Hypothalamus (tissue), 51 donors: ENCODE data around the gene SAC3D1.
"Not testable (repeated sequence)": the region's sequence is repeated elsewhere in the genome, so short reads cannot be mapped to it uniquely, and the experiment has no call there.

Source experiments
- DNase-seq, 51 donors: peaks; one replicate each; lab custom pipeline; 2025; lab: John Stamatoyannopoulos, UW

The SAC3D1 gene

DNA sequence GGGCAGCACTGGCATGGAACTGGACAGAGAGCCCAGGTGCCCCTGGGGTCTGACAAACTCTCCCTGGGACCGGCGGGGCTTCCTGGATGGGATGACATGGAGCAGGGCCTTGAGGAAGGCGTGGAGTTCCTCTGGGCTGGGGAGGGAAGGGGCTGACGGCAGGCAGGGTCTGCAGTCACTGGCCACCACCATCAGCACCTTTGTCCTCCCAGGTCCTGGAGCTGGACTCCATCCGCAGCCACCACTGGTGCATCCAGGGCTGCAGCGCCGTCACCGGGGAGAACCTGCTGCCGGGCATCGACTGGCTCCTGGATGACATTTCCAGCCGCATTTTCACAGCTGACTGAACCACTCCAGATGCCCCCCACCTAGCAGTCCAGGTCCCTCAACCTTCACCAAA lies 19.5 kb upstream of the SAC3D1 start:
- DNase-seq, result no peak

DNA sequence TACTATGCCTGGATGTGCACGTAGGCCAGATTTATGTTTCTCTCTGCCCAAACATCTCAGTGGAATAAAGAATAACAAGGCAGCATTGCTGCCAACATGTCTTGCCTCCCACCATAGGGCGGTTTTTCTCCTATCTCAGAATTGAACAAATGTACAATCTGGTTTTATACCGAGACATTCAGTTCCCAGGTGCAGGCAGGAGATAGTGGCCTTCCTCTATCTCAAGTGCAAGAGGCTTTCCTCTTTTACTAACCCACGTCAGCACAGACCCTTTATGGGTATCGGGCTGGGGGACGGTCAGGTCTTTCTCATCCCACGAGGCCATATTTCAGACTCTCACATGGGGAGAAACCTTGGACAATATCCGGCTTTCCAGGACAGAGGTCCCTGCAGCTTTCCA lies 17.5 kb upstream of the SAC3D1 start:
- DNase-seq, result not testable (repeated sequence)

DNA sequence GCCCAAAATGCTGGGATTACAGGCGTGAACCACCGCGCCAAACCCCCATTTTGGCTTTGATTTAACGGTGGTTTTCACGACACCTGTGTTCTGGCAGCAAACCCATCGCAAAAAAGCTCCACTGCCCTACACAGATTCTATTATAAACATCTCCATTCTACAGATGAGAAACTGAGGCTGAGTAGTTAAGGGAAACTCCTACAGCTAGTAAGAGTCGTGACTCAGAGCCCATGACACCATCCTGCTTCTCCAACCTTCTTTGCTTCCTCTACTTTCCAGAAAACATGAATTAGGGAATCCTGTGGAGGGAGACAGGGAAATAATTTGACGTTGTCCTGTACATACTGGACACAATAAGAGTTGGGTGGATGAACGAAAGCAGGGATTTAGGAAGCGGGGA lies 14.2 kb upstream of the SAC3D1 start:
- DNase-seq, result no peak

DNA sequence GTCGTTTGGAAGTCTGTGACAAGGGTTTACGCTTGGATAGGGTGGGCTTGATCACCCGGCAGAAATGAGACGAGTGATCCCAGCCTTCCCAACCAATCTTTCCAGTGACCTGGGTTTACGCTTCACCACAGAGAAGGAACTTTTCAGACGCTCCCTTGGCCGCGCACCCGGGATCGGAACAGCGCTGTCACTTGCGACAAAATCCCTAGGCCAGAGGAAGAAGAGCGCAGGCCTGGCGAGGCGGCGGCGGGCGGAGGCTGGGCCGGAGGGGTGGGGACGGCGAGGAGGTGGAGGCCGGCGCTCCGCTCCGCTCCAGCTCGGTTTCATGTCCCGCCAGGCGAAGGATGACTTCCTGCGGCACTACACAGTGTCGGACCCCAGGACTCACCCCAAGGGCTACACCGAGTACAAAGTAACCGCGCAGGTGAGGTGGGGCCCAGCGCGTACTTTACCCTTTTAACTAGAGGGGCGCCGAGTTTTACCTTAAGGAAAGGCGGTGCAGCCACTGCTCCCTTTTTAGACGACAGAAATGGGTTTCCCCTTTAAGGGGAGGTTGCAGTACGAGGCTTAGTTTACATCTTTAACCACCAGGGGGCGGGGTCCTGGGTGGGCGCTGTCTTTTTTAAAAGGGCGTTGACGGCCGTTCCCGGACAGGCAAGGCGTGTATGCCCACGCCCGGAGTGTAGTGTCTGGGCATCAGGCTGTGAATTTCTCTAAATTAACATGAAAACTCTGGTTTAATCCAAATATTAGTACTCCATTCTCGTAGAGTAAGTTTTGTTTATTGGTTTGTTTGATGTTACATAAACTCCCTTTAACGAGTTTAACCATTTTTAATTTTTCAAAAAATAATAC lies 13.6 kb upstream of the SAC3D1 start, which contains the start of gene SNX15:
SNX15 (plus strand) TSS at position 227 of the 855 bp plus-strand sequence; CDS start at position 326, 99 bp downstream.
- DNase-seq, result peak; percentile 57 to 98 (median 90)

DNA sequence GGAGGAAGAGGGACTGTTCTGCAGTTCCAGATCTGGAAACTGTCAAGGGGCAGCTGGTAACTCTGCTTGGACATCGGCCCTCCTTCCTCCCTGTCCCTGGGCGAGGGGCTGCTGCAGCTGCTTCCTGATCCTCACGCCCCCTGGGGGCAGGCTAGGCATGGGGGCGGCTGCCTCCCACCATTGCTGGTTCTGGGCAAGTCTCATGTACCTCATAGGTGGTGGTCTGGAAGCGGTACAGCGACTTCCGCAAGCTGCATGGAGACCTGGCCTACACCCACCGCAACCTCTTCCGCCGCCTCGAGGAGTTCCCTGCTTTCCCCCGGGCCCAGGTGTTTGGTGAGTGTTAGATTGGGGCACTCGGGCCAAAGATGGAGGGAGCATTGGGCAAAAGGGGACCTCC lies 8.8 kb upstream of the SAC3D1 start:
- DNase-seq, result no peak

DNA sequence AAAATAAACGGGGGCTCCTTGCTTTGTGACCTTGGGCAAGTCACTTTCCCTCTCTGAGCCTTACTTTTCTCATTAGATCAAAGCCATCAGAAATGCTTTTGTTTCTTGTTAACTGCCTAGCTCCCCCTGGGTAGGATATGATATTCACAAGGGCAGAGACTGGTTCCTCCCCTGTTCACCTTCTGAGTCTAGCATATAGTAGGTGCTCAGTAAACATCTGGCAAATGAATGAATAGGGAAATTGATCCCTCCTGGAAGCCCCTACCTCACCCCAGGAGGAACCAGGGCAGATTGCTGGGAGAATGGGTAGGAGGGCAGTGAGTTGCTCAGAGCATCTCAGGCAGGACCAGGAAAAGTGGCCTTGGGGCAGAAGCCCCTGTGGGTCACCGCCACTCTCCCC lies 6.6 kb upstream of the SAC3D1 start:
- no peak for DNase-seq

DNA sequence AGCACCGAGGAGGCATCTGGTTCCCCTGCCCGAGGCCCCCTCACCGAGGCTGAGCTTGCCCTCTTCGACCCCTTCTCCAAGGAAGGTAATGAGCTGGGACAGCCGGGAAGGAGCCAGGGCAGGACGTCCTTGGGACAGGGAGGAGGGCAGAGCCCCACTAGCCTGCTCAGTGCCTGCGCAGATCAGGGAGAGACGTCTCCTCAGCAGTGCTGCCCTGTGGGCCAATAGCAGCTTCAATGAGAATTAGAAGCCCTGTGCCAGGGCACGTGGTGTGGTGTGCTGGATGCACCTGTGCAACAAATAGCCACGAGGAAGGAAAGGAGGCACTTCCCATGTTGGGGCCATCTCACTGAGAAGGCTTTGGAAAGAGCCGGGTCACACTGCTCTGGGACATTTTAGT lies 5.4 kb upstream of the SAC3D1 start:
- no peak for DNase-seq

DNA sequence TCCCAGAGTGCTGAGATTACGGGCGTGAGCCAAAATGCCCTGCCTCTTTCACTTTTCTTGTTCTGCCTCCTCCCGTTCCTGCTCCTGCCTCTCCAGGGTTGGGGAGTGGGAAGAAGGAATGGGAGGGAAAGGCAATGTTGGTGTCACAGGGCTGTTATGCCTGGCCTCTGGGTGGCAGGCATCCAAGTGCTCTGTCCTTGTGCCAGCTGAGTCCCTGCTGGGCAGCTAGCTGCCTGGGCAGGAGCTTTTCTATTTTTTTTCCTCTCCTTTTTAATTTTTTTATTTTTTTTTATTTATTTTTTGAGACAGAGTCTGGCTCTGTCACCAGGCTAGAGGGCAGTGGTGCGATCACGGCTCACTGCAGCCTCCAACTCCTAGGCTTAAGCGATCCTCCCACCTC lies 4.1 kb upstream of the SAC3D1 start:
- peak in 42 of 51 donors; percentile 1 to 82 (median 48) for DNase-seq

DNA sequence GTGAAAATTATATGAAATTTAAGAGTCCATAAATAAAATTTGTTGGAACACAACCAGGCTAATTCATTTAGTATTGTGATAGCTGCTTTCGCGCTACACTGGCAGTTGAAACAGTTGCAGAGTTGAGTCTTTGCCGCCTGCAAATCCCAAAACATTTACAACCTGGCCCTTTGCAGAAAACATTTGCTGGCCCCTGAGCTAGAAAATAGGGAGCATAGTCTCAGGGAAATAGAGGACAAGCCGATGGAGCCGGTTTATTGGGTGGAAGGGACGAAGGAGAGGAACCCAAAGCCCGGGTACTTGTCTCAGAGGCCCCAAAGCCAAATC lies 527 bp upstream of the SAC3D1 start:
- no peak for DNase-seq

DNA sequence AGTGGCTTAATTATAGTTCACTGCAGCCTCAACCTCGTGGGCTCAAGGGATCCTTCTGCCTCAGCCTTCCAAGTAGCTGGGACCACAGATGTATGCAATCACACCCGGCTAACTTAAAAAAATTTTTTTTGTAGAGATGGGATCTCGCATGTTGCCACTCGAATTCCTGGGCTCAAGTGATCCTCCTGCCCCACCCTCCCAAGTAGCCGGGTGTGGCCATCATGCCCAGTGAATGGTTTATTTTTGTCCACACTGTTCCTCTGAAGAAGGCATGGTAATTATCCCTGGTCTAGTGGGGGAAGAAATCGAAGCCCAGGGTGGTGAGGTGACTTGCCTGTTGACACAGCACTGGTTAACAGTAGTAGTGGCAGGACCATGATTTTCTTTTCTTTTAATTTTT lies 1.9 kb downstream of the SAC3D1 start:
- DNase-seq, result no peak

DNA sequence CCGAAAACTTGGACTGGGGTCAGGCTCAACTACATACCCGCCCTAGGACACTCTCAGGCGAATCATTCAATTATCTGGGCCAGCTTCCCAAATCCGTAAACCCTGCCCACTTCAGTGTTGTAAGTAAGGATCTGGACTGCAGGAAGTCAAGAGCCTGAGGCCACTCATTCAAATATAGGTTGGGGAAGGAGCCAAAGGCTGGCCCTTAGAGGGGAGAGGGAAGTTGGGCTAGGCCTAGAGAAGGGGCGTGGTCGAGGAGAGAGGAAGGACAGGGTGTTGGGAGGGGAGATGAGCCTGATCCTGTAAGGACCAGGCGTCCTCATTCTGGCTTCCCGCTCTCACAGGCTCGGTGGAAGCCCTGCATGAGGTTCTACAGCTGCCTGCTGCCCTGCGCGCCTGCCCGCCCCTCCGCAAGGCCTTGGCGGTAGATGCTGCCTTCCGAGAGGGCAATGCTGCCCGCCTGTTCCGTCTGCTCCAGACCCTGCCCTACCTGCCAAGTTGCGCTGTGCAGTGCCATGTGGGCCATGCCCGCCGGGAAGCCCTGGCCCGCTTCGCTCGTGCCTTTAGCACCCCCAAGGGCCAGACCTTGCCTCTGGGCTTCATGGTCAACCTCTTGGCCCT lies 3.0 kb downstream of the SAC3D1 start:
- DNase-seq, result peak in 10 of 51 donors; percentile 2 to 23 (median 6)

DNA sequence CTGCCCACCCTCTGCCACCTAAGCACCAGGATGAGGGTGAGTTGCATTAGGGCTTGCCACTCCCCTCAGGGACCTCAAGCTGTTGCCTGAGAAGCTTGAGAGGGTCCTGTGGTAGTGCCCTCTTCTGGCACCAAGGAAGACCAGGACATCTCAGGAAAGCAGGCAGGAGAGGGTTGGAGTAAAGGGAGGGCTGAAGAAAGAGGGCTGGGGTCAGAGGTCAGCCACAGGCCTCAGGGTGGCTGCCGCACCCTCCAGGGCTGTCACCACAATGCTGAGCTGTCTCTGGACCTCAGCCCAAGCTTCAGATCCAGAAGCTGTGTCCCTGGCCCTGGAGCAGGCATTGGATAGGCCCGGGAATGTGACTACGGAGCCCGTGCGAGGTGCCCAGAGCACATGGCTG lies 4.1 kb downstream of the SAC3D1 start:
- no peak for DNase-seq

DNA sequence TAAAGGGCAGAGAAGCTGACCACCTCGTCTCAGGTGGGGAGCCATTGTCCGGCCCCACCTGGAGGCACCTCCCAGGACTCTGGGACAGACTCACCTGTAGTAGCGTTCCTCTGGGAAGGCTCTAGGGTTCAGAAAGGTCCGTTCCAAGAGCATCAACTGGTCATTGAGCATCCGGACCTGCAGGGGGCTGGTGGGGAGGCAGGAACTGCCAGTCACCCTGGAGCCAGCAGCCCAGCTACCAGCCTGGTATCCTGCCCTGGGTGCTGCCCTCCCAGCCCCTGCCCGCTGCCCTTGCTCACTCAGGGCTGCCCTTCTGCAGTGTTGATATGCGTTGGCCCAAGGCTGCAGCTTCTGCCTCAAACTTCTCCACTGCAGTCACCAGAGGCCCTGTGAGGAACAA lies 4.7 kb downstream of the SAC3D1 start:
- DNase-seq, result no peak

DNA sequence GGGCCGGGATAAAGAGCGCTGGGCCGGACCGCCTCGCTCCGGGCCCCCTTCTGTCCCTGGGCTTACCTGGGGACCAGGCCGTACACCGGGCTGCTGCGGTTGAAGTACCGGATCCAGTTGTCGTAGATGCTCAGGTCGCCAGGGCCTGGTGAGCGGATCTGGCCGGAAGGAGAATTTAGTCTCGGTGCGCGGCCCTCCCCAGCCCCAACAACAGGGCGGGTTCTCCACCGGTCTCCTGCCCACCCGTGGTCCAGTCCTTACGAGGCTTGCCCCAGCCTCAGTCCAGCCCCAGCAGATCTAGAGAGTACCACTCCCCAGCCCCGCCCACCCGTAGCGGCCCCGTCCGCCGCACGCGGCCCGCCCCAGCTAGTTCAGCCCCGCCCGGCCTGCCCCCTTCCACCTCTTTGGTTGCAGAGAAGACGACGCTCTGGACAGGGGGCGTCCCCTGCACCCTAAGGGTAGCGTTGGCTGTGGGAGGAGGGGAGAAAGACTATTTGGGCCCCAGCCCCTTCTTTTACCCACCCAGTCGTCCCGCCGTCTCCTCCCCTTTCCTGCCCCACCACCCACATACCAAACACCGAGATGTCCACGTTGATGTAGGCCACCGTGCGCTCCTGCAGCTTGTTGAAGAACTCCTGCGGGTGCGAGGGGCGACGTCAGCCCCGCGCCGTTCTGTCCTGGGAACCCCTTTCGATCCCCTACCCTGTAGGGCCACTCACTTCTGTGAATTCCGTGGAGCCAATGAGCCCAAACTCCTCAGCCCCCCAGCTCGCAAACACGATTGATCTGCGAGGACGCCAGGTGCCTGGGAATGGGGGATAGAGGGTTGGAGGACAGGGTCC lies 6.8 kb downstream of the SAC3D1 start:
- DNase-seq, result no peak

DNA sequence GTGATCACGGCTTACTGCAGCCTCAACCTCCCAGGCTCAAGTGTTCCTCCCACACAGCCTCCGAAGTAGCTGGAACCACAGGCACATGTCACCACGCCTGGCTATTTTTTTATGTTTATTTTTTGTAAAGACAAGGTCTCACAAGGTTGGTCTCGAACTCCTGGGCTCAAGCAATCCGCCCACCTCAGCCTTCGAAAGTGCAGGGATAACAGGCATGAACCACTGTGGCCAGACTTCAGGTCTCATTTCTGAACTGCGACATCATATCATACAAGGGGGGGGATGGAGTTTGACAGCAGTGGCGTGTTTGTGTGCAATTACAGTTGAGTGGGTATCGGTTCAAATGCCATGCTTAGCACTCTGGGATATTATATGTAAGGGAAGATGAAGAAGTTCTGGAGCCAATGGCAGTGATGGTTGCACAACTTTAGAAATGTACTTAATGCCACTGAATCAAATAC lies 10.4 kb downstream of the SAC3D1 start:
- DNase-seq, result no peak

DNA sequence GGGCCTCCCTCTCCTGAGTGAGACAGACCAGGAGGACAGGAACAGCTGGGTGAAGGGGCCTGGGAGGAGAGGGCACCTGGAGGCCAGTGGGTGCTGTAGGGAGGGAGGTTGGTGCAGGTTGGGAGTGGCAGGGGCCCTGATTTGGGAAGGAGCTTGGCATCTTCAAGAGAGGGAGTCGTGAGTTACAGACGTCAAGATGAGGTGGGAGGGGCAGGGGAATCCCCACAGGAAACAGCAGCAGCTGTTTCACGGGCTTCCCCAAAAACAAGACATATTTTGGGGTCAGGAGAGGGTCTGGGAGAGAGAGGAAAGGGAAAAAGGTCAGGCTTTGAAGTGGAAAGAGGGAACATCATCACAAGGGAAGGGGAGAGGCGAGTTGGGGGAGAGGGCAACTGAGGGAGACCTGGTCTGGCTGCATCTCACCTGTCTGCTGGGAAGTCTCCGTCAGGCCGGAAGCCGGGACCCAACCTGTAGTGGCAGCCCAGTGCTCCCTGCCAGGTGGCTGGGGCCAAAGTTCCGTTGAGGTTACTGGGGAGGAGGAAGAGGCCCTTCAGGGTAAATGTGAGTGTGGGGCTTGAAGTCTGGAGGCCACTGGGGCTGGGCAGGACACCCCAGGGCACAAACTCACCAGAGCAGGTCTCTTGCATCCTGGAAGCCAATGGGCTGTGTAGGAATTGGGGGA lies 13.0 kb downstream of the SAC3D1 start:
- DNase-seq, result no peak

DNA sequence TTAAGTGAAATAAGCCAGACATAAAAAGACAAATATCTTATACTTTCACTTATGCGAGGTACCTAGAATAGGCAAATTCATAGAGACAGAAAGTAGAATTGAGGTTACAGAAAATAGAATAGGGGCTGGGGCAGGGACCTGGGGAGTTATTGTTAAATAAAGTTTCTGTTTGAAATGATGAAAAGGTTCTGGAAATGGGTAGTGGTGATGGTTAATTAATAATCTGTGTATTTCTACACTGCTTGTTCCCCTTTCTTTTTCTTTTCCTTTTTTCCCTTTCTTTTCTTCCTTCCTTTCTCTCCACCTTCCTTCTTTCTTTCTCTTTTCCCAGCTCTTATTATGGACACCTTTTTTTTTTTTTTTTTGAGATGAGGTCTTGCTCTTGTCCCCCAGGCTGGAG lies 14.5 kb downstream of the SAC3D1 start:
- no peak for DNase-seq

DNA sequence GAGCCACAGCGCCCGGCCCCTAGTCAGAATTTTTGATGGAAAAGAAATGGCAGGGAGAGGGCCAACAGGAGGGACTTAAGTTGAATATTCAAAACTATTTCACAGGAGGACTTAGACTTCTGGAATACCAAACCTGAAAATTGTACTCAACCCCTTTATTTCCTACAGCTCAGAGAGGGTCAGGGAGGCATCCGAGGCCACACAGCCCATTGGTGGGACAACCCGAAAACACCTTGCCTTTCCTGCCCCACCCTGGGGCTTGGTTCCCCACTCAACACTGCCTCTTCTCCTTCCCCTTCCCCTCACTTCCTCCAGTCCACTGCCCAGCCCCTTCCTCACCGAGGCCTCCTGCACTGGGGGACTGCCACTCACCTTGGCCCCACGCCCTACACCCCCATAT lies 16.0 kb downstream of the SAC3D1 start:
- DNase-seq, result no peak

DNA sequence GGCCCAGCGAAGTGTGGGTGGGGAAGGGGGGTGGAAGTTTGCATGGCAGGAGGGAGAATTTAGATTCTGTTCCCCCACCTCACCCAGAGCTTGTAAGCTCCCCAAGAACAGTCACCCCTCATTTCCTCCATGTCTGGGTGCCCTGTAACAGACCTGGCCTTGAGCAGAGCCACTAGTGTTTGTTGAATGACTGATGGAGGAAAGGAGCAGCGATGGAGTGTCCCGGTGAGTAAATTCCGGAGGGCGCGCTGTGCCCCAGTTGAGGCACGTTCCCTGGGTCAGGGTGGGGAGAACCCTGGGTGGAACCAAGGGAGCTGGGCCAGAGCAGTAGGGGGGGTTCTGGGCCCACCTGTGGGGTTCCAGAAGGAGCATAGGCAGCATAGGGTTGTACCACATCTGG lies 16.5 kb downstream of the SAC3D1 start:
- no peak for DNase-seq

DNA sequence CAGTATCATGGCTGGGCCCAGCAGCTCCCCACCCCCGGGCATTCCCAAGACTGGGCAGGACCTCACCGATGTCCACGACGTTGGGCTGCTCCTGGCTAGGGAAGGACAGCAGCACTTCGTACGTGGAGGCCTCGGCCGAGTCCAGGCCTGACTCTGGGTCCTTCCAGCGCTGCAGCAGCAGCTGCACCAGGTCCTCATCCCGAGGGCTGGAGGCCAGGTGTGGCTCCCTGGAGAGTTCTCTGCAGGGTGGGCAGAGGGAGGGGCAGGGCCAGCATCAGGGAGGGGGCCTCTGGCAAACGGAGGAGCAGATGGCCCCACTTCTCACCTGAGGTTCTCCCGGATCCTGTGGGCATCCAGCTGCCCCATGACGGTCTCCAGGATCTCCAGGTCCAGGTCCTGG lies 17.0 kb downstream of the SAC3D1 start:
- DNase-seq, result no peak
